ENCODE results near the gene DRAM1. TPM values are rescaled to one million over a fixed set of nuclear protein-coding genes. Genes with fewer than 3 reads are reported as not detected.
"Not testable (repeated sequence)": the region's sequence is repeated elsewhere in the genome, so short reads cannot be mapped to it uniquely, and the experiment has no call there.

Gene DRAM1
- total RNA-seq, 2 donors from 2014 or later: 5.3 to 6.4 TPM

DNA sequence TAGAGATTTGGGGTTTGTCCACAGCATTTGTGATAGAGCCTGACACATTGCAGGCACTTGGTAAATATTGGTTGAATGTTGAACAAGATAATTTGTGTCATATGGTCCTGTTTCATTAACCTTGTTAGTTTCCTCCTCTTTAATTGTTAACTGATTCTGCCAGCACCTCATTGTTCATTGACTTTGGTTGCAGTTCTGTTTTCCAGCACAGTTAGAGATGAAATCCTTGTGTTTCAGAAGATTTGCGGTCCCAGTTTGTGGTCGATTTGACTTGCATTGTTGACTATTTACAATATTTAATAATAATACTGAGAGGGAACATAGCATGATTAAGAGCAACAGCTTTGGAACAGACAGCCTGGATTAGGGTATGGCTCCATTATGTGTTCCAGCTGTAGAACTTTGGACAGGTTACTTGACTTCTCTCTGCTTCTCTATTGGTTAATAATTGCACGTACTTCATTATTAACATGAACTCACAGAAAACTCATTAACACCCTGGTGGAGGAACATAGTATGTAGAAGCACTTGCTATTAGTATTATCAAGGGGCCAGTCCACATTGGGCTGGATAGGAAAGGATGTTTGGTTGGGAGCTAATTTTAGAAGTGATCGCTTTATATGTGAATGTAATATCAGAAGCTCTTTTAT, 8.7 kb downstream of the DRAM1 start:
- ATAC-seq (no peak), DNase-seq (no peak)
- intact Hi-C loops (cut with DNase I, micrococcal nuclease): no loop called here

DNA sequence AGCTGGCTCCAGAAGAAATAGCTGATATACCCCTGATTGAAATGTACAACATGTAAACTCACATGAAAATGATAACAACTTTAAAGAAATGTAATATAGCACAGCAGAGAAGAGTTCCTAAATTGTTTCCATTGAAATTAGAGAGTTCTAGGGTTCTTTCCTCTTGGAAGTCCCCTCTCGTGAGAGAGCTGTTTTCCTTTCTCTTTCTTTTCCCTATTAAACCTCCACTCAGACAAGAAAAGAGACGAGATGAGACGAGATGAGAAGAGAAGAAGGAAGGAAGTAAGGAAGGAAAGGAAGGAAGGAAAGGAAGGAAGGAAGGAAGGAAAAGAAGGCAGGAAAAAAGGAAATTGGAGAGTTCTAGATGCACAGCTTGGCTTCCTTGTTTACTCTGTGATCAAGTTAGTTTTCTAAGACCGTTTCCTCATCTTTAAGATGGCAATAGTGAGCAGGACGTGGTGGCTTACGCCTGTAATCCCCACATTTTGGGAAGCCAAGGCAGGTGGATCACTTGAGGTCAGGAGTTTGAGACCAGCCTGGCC, 11.9 kb downstream of the DRAM1 start:
- ATAC-seq: no peak
- no peak for DNase-seq
- intact Hi-C loops (cut with DNase I, micrococcal nuclease): no loop called here

GRCh38 chr12:101891462-101891971, 14.1 kb downstream of the DRAM1 start:
- peak; percentile 44 to 47 for DNase-seq
- intact Hi-C loops (cut with DNase I, micrococcal nuclease): no loop called here
- peak; percentile 63 for ATAC-seq

GRCh38 chr12:101892794-101893193, 15.4 kb downstream of the DRAM1 start:
- intact Hi-C loops (cut with DNase I, micrococcal nuclease): no loop called here
- DNase-seq (no peak), ATAC-seq (no peak)

GRCh38 chr12:101901777-101902176, 24.4 kb downstream of the DRAM1 start:
- intact Hi-C loops (cut with DNase I, micrococcal nuclease): no loop called here
- DNase-seq: no peak
- no peak for ATAC-seq

GRCh38 chr12:101902641-101903040, 25.3 kb downstream of the DRAM1 start:
- intact Hi-C loops (cut with DNase I, micrococcal nuclease): no loop called here
- DNase-seq (no peak), ATAC-seq (peak; percentile 78)

- ATAC-seq: no peak
- intact Hi-C loops (cut with DNase I, micrococcal nuclease): no loop called here
- DNase-seq: no peak
These were observed 28.8 kb downstream of the DRAM1 start for GRCh38 chr12:101906226-101906625.

GRCh38 chr12:101908395-101908794, 31.0 kb downstream of the DRAM1 start:
- intact Hi-C loops (cut with DNase I, micrococcal nuclease): no loop called here
- DNase-seq (no peak), ATAC-seq (peak; percentile 22)

- ATAC-seq (no peak), DNase-seq (no peak)
- intact Hi-C loops (cut with DNase I, micrococcal nuclease): no loop called here
These were observed 32.3 kb downstream of the DRAM1 start for GRCh38 chr12:101909646-101910045.

DNA sequence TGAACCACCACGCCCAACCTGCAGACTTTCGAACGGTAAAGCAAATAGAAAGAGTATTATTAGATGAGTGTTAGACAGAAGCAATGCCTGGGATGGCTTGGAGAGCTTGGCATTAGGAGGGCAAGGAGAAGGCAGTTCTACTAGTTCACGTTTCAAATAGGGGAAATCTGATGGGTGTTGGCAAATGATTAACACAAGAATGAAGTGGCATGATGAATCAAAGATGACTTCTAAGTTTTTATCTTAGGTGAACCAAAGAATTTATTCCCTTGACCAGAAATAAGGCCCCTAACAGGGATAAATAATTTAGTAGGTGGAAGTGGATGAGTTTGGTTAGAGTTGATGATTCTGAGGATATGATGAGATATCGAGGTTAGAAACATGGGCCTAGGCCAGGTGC, 38.5 kb downstream of the DRAM1 start:
- DNase-seq: no peak
- intact Hi-C loops (cut with DNase I, micrococcal nuclease): no loop called here
- ATAC-seq: no peak

- DNase-seq; intact Hi-C loops (cut with DNase I, micrococcal nuclease); ATAC-seq: not testable (repeated sequence)
These were observed 41.4 kb downstream of the DRAM1 start for GRCh38 chr12:101918805-101919204.

DNA sequence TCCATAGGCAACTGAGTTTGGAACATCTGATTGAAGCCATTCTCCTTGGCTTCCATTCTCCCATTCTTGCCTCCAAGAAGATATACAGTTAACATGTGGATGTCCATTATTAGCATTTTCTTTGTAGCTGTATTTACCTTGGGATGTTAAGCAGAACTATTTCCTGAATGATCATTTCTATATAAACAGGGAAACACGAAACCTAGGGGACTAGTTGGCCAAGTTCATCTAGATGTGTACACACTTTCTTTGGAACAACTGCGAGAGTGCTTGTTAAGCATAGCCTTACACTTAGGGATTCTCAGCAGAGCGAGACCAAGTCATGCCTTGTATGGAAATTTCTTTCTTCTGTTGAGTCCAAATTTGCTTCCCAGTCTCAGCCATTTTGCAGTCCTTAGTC, 42.1 kb downstream of the DRAM1 start:
- no peak for ATAC-seq
- intact Hi-C loops (cut with DNase I, micrococcal nuclease): no loop called here
- no peak for DNase-seq

GRCh38 chr12:101920906-101921305, 43.5 kb downstream of the DRAM1 start:
- ATAC-seq: no peak
- intact Hi-C loops (cut with DNase I, micrococcal nuclease): no loop called here
- no peak for DNase-seq

DNA sequence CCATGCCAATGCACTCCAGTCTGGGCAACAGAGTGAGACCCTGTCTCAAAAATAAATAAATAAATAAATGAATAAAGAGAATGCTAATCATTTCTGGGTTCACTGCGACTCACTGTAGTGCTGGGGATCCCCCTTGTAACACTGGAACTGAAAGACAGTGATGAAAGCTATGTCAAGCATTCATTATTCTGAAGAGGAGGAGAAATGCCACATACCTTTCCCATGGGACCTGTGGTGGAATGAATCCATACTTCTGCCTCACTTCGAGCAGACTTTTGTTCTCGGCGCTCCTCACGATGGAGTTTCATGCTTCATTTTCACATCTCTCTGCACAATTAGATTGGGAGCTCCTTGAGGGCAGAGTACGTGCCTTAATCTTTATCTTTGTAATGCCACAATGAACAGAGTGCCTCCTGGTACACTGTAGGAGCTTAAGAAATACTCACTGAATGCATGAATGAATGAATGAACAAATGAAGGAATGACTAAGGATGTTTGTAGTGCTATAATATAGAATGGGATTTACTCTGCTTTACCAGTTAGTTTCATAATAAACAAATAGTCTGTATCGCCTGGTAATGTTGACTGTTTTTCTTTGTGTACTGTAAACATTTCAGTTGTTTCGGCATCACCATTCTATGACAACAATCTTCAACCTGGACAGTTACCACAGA, 45.8 kb downstream of the DRAM1 start:
- intact Hi-C loops (cut with DNase I, micrococcal nuclease): no loop called here
- no peak for ATAC-seq
- DNase-seq: no peak

DNA sequence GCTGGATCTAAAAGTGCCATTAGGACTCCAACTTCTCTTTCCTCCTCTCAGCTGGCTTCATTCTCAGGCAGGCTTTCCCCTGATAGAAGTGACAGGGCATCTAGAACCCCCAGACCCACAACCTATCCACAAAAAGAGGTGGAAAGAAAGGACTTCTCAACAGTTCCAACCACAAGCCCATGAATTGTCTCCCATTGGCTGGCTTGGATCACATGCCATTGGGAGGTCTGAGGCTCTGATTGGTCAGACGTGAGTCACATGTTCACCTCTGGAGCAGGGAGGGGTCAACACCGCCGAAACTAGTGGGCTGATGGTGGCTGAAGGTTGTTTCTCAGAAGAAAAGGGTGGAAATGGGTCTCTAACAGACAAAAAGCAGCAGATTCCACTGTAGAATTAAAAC, 47.2 kb downstream of the DRAM1 start:
- intact Hi-C loops (cut with DNase I, micrococcal nuclease): no loop called here
- DNase-seq: no peak
- ATAC-seq: no peak

DNA sequence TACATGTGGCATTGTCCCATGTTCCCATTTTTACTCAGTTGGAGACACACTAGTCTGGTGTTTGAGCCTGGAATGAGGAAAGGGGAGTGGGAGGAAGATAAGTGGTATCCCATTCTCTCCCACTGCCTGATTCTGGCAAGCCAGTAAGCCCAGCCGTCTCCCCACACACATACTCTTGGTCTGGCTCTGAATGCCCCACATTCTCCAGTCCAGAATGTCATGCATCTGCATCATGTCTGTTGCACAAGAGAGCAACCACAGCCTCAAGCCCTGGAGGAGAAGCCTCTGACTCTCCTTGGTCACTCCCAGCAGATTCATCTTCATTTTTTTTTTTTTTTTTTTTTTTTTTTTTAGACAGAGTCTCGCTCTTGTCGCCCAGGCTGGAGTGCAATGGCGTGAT, 48.0 kb downstream of the DRAM1 start:
- DNase-seq (peak; percentile 16 to 48), ATAC-seq (no peak)
- intact Hi-C loops (cut with DNase I, micrococcal nuclease): no loop called here

- intact Hi-C loops (cut with DNase I, micrococcal nuclease): no loop called here
These were observed 48.6 kb downstream of the DRAM1 start for GRCh38 chr12:101925935-101926334.

DNA sequence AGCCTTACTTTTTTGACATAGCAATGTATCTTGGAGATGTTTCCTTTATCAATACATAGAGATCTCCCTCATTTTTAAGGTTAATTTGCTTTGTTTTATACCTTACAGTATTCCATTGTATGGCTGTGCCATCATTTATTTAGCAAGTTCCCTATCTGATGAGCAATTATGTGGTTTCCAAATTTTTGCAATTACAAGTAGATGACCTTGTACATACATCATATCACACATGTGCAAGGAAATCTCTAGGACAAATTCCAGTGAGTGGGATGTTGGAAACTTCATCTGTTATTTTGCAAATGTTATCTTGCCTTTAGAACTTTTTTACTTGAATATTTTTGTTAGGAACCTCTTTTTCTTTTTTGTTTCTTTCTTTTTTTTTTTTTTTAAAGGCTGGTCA, 49.7 kb downstream of the DRAM1 start:
- DNase-seq: no peak
- intact Hi-C loops (cut with DNase I, micrococcal nuclease): no loop called here
- ATAC-seq: no peak

More at GRCh38 chr12:101925935-101926334, 48.6 kb downstream of the DRAM1 start:
- DNase-seq (no peak), ATAC-seq (no peak)

DNA sequence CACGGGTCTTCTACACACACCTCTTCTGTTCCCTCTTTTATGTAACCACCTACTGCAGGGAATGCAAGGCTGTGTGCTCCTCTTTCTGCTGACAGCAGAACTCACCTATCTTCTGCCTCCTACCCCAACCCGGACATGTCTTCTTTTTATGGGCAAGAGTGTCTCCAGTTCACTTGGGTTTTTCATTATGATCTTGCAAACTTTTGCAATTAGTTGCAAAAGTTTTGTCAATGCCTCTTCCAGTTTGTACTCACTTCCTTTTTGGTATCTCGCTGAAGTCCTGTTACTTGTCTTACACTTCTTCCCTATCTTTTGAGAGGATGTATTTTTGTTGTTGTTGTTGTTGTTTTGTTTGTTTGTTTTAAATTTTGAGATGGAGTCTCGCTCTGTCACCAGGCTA, 50.6 kb downstream of the DRAM1 start:
- ATAC-seq: no peak
- DNase-seq: no peak
- intact Hi-C loops (cut with DNase I, micrococcal nuclease): no loop called here

- no peak for ATAC-seq
- no peak for DNase-seq
- intact Hi-C loops (cut with DNase I, micrococcal nuclease): no loop called here
These were observed 51.2 kb downstream of the DRAM1 start for GRCh38 chr12:101928556-101928955.
